GM18526 (cell line): ENCODE data around the gene ISCU.
A peak's percentile ranks its signal among the peaks of the same experiment; 100 is the strongest.

Source experiments
- POLR2A ChIP-seq: IDR thresholded peaks from 3 replicates; pipeline ENCODE4 v1.6.1; 2011; ENCODE audit not compliant: insufficient read length; ENCODE audit errors: extremely low read depth

ISCU gene

DNA sequence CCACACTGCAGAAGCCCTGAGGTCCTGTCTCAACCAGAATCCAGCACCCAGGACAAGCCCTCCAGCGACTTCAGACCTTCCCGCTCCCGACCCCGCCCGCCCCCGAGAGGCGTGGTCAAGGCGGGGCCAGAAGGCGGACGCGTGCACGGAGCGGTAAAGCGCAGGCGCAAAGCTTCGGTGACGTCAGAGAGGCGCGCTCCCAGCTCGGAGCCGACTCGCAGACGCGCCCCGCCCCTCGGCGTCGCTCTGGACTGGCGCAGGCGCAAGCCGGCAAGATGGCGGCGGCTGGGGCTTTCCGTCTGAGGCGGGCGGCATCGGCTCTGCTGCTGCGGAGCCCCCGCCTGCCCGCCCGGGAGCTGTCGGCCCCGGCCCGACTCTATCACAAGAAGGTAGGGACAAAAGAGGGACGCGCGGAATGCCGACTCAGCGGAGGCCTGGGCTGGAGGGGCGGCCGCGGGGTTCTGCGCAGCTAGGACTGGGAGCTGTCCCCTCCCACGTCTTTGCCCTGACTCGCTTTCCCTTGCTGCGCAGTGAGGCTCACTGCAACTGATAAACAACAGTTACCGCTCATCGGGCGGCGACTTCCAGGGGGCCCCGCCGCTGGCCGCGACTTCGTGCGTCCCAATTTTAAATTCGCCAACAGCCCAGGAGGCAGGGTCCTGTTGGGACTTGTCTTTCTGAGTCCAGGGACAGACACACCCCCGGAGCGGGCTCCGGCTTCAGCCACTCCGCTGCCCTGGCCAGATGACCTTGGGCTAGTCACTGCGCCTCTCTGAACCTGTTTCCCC, at the start of gene ISCU:
Gene ISCU (plus strand): TSS at position 249 of the 788 bp plus-strand sequence. CDS start 27 bp downstream, at position 276.
- TF ChIP-seq POLR2A, result peak; percentile 88

DNA sequence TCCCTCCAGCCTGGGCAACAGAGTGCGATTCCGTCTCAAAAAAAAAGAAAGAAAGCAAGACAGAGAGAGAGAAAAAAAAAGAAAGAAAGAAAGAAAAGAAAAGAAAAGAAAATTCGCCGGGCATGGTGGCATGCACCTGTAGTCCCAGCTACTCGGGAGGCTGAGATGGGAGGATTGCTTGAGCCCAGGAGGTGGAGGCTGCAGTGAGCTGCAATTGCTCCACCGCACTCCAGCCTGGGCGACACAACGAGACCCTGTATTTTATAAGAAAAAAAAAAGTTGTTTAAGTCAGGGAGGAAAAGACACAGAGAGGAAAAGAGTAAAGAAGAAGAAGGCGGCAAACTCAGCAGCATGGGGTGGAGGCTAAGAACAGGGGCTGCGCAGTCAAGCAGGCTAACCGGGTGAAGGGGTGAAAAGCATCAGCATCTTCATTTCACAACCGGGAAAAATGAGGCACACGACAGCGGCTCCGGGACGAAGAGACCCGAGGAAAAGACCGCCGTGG, 47.9 kb upstream of the ISCU start:
- no peak for TF ChIP-seq POLR2A

DNA sequence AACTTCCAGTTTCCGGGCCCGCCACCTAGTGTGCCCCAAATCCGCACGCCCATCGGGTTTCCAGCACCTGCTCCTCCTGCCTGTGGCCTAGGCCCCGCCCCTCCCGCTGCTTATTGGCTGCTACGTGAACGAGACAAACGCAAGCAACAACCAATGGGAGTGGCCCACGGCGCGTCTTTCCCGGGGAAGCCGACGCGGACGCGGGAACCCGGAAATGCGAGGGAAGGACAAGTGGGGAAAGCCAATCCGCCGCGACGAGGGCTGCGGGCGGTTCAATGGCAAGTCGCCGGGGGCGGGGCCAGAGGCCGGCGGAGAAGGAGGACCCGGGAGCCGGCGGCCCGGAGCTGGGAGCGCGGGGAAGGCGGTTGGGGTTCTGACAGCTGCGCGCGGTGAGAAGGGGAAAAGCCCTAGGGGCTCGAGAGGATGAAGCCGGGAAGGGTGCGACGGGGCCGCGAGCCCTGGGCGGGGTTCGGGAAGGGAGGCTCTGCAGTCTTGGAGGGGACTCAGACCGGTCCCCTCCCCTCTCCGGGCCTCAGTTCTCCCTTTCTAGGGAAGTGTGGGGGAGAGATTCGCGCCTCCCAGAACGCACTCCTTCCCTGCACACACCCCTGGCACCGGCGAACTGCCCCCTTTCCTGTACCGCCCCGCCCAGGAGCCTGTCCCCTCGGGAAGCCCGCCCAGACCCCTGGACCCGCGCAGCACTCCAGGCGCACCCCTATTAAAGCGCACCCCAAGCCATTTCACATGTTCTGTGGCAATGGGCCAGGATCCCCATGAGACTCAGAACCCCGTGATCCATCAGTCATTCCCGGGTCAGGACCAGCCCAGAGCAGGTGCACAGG, 47.2 kb upstream of the ISCU start, which contains the start of gene FICD:
Gene FICD (plus strand): TSS at position 305 of the 842 bp plus-strand sequence. CDS start 1,696 bp downstream, outside the sequence.
- TF ChIP-seq POLR2A, result peak; percentile 72

DNA sequence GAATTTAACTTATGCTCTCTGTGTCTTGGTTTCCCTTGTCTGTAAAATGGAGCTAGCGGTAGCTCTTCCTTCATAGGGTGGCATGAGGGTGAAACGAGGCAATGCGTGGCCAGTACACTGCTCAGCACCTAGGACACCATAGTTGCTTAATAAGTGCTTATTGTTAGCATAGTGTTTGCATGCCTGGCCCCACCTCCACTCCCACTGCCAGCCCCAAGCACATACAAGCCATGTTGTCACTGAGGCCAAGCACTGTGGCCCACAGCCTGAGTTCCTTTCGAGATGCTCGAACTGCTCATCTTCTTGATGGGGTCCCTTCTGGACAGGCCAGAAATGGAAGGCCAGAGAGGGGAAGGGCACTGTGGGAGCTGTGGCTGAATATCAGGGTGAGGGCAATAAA, 46.5 kb upstream of the ISCU start:
- TF ChIP-seq POLR2A, result no peak

DNA sequence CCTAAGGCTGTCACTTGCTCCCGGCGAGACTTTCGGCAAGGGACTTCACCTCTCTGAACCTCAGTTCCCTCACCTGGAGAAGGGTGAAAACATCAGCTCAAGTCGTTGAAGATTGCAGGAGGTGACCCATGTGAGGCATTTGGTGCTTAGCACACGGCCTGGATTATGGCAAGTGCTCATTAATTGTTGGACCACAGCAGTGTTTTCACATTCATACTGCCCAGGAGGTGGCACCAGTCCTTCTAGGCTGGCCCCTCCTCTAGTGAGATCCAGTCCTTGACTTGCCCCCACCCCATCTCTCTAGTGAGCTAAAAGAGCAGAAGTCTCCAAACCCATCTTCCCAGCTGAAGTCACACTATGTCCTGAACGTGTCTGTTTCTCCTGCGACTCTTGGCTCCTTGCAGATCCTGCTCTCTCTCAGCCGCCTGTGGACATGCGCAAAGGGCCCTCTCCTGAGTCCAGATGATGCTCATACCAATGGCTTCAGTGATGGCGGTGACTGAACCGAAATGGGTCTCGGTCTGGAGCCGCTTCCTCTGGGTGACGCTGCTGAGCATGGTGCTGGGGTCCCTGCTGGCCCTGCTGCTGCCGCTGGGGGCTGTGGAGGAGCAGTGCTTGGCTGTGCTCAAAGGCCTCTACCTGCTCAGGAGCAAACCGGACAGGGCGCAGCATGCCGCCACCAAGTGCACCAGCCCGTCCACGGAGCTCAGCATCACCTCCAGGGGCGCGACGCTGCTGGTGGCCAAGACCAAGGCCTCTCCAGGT, 45.7 kb upstream of the ISCU start:
- no peak for TF ChIP-seq POLR2A

DNA sequence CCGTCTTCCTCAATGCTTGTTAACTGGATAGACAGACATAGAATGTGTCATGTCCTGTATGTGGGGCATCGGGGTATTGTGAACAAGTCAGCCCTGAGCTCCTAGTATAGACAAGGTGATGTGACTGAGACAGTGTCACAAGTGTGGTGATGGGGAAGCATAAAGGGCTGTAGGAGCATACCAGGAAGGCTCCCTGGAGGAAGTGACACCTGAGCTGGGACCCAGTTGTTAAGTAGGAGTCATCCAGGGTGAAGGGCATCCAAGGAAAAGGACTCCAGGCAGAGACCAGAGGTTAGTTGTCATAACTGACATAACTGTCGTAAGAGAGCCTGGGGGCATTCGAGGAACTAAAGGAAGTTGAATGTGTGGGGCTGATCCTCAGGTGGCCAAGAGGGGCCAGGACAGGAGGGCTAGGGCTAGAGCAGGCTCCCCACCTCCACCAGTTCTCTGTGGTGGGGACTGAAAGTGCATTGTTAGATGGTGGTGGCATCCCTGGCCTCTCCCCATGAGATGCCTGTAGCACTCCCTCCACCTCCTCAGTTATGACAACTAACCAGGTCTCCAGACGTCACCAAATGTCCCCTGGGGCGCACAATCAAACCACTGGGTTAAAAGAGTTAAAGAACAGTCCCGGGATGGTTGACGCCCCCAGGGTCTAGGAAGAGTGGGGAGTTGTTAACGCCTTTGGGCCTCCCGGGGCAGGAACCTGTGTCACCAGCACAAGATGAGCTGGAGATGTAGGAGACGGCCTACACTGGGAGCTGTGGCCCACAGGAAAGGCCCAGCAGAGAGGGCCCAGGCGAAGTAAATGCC, 44.9 kb upstream of the ISCU start:
- peak; percentile 13 for TF ChIP-seq POLR2A

DNA sequence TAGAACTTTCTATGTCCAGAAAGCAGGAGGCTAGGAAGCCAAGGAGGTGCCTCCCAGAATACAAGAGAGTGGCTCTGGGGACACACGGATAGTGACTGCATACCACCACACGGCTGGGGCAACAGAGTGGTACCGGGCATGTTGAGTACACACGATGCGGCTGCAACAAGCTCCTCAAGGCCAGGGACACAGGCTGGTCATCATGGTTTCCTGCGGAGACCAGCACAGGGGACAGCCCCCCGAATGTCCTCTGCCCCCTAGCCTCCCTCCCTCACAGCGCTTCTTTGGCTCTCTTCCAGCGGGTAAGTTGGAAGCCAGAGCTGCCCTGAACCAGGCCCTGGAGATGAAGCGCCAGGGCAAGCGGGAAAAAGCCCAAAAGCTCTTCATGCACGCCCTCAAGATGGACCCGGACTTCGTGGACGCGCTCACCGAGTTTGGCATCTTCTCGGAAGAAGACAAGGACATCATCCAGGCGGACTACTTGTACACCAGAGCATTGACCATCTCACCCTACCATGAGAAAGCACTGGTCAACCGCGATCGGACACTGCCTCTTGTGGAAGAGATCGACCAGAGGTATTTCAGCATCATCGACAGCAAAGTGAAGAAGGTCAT, 44.2 kb upstream of the ISCU start:
- TF ChIP-seq POLR2A, result no peak

DNA sequence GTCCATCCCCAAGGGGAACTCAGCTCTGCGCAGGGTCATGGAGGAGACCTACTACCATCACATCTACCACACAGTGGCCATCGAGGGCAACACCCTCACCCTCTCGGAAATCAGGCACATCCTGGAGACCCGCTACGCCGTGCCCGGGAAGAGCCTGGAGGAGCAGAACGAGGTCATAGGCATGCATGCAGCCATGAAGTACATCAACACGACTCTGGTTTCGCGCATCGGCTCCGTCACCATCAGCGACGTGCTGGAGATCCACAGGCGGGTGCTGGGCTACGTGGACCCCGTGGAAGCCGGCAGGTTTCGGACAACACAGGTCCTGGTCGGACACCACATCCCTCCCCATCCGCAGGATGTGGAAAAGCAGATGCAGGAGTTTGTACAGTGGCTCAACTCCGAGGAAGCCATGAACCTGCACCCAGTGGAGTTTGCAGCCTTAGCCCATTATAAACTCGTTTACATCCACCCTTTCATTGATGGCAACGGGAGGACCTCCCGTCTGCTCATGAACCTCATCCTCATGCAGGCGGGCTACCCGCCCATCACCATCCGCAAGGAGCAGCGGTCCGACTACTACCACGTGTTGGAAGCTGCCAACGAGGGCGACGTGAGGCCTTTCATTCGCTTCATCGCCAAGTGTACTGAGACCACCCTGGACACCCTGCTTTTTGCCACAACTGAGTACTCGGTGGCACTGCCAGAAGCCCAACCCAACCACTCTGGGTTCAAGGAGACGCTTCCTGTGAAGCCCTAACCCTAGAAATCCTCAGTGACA, 43.5 kb upstream of the ISCU start:
- TF ChIP-seq POLR2A, result no peak

DNA sequence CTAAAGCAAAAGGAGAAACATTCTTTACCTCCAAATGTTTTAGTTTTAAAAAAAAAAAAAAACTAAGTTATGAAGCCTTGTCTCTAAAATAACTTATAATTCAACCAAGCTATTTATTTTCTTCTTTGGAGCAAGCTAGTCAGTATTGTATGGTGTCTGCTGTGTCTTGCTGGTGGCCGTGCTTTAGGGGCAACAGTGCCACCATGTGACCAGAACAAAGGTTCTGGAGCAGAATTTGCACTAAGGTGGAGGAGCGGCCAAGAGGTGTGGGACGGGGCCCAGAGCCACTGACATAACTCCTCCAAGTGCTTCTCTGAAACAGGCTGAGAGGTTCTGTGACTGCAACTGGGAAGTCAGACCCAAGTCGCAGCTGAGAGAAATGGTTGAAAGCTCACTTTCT, 42.8 kb upstream of the ISCU start:
- no peak for TF ChIP-seq POLR2A

DNA sequence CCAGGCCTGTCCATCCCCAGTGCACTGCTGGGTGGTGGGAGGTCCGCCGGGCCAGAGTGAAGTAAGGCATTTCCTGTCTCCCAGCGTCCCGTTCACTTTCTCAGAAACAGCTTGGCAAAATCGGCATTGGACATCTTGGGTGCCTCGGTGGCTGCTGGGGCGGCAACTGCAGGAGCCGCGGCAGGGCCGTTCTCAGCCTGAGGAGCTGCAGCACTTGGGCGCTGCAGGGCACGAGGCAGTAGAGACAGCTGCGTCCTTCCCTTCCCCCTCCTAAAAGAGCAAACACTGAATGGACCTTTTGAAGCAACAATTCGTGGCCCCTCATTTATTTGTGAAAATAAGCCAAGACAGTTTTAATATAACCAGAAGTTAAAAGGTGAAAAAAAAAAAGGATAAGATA, 39.0 kb upstream of the ISCU start:
- TF ChIP-seq POLR2A, result no peak

DNA sequence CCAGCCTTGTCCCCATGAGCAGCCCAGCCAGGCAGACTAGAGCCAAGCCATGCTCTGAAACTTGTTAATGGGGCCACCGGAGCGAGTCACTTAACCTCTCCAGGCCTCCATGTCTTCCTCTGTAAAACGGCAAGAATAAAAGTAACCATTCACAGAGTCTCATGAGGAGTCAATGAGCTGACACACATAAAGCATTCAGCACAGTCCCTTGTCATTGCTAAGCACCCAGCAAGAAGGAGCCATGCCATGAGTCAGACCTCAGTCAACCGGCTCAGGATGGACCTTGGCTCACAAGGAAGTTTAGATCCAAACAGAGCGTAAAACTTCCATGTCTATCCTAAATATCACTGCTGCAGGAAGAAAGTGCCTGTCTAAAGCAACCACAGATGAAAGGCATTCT, 36.7 kb upstream of the ISCU start:
- no peak for TF ChIP-seq POLR2A

DNA sequence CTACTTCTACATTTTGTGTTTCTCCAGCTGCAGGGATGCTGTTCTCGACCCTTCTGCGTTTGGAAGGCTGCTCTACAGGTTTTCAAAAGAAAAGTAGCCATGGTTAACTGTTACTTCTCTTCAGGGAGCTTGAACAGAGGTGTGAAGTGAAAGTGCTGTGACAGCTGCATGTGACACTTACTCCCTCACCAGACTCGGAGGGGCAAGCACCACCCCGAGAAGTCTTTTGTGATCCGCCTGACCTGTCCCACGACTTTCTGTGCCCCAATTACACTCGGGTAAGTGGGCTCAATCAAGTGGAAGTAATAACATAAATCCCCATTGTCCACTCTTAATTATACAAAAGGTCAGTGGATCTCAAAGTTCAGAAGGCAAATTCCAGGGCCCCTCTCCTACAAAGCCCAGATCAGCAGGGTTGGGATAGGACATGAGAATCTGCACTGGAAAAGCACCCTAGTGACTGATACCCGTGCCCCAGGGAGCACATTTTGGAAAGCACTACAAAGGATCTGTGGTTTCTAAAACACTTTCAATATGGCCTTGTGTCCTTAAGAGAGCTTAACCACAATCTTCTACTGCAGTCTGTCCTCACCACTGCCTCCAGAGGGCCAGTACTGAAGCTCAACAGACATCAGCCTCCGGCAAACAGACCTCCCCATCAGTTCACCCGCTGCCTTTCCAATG, 35.8 kb upstream of the ISCU start:
- no peak for TF ChIP-seq POLR2A

DNA sequence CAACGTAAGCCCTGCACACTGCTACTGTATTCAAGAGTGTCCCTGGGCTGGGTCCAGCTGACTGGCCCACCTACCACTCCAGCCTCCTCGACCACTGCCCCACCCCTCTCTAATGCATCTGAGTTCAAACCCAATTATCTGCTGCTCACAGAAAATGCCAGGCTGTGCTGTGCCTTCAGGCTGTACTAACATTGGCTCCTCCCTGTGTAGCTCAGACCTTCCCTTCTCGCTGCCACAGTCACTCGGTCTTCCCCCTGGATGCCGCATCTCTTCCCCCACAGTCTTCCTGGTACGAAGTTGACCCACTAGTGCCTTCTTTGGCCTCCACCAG, 35.3 kb upstream of the ISCU start:
- no peak for TF ChIP-seq POLR2A

DNA sequence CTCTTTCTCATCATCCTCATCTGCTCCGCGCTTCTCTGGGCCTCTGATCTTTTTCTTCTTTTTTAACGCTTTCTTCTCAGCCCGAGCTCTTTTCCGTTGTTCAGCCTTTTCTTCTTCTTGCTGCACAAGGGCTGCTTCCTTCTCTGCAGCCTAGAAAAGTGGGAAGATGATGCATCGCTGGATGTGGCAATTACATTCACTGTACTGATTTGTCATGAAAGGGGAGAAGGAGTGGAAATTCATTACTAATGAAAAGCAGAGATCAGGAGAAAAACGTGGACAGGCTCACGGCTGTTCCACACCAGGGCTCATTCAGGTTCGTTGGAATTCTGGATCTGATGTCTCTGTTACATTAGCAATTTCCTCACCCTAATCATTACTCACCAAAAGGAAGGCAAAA, 32.2 kb upstream of the ISCU start:
- TF ChIP-seq POLR2A, result no peak
